GM18868 (cell line): ENCODE measurements around the gene G6PD.
"Not testable (repeated sequence)": the region's sequence is repeated elsewhere in the genome, so short reads cannot be mapped to it uniquely, and the experiment has no call there.

ENCODE experiments used
- ATAC-seq: cut with Tn5 transposase; IDR thresholded peaks from one replicate; pipeline ENCODE4 v1.9.1; 2021; ENCODE audit warnings: mild to moderate bottlenecking, moderate library complexity; ENCODE audit not compliant: unreplicated experiment

The G6PD gene

DNA sequence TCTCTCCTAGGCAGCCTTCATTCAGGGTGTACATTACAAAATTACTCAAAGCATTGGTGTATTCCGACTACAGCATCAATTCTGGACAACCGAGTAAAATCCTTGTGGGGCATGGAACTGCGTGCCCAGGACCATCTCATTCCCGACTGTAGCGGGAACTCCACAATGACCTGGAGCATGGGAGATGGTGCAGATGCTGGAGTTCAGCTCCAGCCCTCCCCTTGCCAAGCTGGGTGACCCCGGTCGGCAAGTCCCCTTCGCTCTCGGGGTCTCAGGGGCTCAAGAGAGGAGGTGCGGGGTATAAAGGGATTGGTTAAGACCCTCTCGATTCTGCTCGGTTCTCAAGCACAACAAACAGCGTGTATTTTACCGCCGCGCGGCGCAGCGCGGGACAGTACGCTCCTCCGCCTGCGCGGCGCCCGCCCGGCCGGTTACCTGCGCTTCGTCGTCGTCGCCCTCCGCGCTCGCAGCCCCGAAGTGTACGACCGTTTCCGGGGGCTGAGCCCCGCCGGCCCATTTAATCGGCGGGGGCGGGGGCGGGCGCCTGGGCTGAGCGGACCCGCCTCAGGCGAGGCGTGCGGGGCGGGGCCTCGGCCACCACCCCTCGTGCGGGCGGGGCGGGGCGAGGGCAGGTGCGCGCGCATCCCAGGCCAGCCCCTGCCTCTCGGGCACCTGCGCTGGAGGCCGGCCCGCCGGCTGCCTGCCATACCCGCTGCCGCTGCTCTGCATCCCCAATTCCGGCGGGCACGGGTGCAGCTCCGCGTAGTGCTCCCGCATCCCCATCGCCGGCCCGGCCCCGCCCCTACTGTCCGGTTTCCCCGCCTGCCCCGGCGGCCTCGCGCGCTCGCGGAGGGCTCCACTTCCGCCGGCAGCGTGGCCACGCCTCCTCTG, at the start of gene G6PD:
G6PD (minus strand) TSS at position 493 of the 891 bp plus-strand sequence. CDS start 691 bp downstream, outside the sequence.
- peak; percentile 47 for ATAC-seq

DNA sequence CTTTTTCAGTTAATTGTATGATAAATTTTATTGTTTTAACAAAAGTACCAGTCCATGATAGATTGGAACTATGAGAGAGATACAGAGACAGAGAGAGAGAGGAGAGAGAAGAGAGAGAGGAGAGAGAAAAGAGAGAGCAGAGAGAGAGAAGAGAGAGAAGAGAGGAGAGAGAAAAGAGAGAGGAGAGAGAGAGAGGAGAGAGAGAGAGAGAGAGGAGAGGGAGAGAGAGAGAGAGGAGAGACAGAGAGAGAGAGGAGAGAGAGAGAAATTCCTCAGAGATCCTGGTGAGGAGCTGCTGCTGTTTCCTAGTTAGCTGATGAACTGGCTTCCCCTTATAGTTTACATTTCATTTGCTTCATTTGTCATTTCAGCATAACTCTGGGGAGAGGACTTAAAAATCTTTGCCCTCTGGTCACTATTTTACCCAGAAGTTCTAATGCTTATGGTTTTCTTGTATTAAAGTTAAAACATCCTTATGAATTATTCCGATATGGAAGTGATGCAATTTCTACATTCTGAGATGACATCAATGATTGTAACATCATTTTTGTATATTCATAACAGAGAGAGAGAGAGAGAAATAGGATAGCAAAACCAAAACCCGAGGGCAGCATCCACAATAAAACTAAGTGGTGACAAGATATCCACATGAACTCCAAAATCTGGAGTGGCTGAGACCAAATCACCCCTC, 49.1 kb upstream of the G6PD start:
- no peak for ATAC-seq

DNA sequence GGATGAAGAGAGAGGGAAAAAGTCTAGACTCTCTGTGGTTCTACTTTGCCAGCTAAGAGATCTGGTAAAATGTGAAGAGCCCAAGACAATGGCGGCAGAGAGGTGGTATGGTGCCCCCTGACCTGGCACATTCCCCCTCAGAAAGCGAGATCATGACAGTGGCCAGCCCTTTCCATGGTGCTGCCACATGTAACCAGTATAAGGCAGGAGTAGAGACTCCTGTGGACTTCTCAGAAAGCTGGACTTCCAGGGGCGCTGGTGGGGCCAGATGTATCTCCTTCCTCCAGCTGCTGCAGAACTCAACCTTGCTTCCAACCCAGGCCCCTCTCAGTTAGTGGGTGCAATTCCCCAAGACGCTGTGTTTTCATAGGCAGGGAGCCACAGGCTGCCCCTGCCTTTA, 47.8 kb upstream of the G6PD start:
- no peak for ATAC-seq

DNA sequence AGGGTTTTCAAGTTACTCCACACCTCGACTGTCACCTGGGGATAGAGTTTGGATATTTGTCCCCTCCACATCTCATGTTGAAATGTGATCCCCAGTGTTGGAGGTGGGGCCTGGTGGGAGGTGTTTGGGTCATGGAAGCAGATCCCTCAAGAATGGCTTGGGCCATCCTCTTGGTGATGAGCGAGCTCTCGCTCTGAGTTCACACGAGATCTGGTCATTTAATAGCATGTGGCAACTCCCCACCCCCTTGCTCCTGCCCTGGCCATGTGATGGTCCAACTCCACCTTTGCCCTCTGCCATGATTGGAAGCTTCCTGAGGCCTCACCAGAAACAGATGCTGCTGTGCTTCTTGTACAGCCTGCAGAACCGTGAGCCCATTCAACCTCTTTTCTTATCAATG, 46.6 kb upstream of the G6PD start:
- ATAC-seq, result no peak

DNA sequence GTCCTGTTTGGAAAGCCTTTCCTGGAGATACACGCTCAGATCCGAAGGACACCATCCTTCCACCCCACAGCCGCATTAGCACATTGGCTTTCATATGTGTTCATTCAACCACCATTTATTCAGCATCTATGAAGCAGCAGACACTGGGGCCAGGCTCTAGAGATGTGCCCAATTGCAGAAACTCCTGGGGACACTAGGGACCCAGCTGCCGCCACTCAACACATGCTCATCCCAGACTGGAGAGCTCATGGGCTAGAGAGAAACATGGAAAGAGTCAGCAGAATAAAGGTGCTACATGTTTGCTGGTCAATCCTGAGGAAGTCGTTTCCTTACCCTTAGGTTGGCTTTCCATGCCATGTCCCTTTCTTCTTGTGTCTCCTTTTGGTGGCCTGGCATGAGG, 45.9 kb upstream of the G6PD start:
- ATAC-seq, result no peak

DNA sequence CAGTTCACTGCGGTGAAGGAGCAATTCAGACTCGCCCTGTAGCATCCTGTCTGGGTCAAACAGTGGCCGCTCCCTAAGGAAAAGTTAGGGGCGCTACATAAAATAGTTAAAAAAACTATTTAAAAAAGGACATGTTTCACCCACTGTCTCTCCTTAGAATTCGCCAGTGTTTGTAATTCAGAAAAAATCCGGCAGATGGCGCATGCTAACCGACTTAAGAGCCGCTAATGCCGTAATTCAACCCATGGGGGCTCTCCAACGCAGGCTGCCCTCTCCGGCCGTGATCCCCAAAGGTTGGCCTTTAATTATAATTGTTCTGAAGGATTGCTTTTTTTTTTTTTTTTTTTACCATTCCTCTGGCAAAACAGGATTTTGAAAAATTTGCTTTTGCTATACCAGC, 43.8 kb upstream of the G6PD start:
- ATAC-seq, result not testable (repeated sequence)

DNA sequence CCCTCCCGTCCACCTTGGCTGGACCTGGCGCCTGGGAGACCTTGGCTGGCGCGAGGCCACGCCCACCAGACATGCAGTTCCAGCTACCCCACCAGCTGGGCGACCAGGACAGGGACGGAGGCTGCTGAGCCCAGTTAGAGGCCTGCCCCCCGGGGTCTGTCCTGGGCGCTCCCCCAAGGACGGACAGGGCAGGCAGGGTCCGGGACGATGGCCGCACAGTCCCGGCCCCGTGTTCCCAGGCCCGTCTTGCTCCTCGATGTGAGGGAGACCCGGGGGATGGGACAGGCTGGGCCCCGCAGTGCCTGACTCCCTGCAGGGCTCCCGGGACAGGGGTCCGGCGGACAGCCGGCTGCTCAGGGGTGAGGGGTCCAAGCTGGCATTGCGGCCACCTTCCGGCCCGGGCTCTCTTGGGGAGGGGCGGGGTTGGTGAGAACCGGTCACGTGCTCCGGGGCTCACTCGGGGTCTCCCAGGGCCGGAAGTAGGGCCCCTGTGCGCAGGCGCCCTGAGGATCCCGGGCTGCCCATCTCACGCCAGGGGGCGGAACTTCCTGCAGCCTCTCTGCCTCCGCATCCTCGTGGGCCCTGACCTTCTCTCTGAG, 38.0 kb upstream of the G6PD start, which contains the start of gene CTAG1A:
CTAG1A (plus strand) TSS at position 549 of the 599 bp plus-strand sequence. CDS start 74 bp downstream, outside the sequence.
- ATAC-seq, result not testable (repeated sequence)

DNA sequence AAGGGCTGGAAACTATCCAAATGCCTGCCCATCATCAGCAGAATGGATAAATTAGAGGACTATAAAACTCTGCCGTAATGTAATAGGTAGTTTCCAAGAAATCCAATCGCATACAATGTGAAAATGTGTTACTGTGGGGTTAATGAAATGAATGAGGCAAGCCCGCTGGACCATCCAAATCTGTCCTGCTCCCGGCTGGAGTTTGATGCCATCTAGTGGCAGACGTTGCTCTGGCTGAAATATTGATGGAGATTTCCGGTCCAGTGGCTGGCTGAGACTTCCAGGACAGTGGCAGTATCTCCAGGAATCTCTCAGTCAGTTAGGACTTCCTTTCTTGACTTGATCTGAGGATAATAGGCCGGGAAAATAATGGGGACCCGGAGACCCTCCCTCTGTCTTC, 36.3 kb upstream of the G6PD start:
- not testable (repeated sequence) for ATAC-seq

DNA sequence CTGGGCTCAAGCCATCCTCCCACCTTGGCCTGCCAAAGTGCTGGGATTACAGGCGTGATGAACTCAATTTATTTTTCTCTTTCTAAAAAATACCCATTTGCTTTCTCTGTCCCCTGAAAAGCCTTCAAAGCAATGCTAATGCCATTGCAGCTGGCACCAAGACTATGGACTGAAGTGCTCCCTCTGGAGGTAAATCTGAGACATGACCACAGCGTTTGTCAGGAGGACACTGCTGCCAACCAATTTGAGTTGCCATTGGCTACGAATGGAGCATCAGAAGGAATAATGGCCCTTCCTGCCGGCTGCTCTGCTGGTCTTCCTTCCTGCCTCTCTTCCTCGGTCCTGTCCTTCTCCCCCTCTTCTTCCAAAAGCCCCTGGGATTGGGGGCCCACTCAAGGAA, 28.4 kb upstream of the G6PD start:
- not testable (repeated sequence) for ATAC-seq

DNA sequence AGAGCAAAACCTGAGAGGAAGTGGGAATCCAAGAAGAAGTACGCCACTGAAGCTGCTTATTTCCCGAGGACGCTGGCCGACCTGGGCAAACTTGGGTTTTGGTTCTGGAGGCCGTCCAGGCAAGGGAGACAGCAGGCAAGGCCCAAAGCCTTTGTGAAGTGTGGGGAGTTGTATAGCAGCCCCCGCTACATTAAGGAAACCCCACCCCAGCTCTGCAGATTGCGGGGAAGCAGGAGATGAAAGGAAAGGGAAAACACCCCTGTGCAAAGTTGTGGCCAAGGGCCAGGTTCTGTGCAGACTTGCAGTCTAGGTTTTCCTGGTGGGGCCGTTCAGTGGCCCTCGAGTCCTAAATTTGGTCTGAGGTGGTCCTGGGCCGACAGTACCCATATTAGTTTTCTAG, 26.4 kb upstream of the G6PD start:
- ATAC-seq, result not testable (repeated sequence)

DNA sequence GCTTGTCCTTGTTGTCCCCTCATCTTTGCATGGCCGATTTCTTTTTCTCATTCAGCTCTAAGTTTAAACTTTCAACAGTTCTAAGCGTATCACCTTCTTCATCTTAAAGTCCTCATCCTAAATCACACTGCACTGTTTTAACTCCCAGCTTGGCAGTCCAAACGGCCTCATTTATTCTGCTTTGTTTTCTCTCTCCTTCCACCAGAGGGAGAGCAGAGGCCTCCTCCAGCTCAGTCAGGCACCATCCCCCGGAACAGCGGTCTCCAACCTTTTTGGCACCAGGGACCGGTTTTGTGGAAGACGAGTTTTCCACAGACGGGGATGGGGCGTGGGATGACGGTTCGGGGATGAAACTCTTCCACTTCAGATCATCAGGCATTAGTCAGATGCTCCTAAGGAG, 23.7 kb upstream of the G6PD start:
- not testable (repeated sequence) for ATAC-seq

DNA sequence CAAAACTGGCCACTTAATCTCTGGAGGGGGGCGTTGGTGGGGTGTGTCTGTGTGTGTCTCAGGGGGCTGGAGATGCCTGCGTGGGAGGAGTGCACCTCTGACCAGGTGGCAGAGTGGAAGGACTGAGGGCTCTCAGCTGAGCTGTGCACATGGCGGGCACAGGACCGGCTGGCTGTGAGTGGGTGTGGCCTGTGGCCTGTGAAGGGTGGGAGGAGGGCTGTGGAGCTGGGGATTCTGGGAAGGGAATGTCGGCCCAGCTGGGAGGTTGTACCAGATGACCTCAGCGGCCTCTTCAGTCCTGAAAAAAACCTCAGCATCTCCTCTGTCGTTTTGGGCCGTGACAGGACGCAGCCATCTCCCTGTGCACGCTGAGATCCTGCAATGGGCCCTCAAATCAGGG, 15.6 kb upstream of the G6PD start:
- ATAC-seq, result not testable (repeated sequence)

DNA sequence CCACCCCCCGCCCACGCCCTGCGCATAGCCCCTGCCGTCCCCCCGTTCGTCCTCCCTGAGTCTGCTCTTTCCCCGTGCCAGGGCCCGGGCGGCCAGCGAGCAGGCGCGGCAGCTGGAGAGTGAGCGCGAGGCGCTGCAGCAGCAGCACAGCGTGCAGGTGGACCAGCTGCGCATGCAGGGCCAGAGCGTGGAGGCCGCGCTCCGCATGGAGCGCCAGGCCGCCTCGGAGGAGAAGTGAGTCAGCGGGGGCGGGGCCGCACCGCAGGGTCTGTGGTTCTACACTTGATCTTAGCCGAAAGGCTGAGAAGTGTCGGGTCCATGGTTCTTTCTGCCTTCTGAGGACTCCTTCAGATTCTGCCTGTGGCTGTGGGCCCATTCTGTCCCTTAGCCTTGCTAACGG, 13.7 kb upstream of the G6PD start:
- not testable (repeated sequence) for ATAC-seq

DNA sequence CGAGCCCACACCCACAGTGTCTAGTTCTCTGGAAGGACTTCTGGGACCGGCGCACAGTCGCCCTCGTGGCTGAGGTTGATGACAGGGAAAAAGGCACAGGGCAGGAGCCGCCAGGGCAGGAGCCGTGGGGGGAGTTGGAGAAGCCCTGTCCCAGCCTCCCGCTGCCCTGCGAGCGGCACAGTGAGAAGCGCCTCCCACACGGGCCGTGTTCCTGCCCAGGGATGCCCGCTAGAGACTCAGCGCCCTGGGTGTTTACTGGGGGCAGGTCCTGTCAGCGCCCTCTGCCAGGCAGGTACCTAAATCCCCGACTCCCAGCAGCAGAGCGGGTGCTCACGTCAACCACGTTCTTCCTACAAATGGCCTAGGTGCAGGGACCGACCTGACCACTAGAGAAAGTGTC, 12.2 kb upstream of the G6PD start:
- not testable (repeated sequence) for ATAC-seq

DNA sequence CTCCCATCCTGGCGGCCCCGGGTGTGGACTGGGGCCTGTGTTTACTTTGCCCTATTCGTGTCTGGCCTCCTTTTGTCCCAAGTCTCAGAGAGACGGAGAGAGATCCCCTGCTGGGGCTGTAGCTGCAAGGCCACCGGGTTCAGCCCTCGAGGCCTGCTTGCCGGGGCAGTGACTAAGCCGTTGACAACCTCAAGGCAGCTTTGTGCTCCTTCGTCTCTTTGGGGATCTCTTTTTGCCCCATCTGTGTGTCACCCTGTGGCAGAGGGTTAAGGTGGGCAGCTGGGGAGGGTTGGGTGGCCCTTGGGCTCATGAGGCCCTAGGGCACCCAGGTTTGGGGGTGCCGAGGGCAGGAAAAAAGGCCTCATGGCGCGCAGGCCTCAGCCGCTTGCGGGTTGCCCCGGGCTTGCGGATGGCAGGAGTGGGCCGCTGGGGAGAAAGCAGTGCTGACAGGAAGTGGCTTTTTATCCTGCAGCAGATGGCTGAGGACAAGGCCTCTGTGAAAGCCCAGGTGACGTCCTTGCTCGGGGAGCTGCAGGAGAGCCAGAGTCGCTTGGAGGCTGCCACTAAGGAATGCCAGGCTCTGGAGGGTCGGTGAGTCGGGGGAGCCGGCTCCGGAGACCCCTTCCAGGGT, 11.5 kb upstream of the G6PD start:
- ATAC-seq, result not testable (repeated sequence)

DNA sequence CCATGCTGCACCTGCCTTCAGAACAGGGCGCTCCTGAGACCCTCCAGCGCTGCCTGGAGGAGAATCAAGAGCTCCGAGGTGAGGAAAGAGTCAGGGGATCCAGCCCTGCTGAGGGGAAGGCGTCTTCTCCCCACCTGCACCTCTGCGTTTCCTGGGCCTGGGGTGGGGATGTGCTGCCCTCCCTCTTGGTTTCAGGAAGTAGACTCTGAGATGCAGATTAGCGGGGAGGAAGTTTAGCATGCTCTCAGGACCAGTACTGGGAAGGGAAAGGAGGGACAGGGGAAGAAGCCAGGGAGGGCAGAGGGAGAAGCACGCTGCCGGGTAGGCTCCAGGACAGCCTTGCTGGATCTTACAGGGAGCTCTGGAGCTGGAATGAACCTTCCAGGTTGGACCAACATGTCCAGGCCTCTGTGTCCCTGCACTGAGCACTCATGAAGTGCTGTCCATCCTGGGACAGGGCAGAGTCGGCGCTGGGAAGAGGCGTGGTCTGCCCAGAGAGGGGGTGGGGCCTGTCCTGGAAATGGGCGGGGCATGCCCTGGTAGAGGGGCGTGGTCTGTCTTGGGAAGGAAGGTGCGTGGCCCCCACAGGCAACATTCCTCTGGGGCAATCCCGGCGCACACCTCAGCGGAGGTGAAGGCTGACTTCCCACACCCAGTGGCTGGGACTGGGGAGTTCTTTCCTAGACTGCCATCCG, 5.6 kb upstream of the G6PD start:
- ATAC-seq, result not testable (repeated sequence)

DNA sequence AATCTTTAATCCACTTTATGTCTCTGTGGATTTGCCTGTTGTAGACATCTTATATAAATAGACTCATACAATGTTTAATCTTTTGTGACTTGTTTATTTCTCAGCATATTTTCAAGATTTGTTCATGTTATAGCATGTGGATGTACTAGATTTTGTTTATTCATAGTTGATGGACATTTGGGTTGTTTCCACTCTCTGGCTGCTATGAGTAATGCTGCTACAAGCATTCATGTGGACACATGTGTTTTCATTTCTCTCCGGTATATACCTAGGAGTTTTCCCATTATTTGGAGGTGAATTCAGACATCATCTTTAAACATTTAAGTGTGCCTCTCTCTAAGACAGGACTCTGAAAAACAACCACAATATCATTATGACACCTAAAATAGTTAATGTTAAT, 3.1 kb upstream of the G6PD start:
- no peak for ATAC-seq

DNA sequence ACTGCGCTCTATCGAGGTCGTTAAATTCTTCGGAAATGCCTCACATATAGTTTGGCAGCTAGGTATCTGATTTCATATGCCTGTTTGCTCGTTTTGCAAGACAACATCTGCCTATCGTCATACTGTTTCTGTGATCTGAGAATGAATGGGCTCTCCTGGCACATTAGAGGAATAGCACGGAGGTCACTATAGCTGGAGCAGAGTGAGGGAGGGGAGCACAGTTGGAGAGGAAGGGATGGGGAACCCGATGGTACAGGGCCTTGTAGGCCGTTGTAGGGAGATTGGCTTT, 1.3 kb upstream of the G6PD start:
- ATAC-seq, result no peak

DNA sequence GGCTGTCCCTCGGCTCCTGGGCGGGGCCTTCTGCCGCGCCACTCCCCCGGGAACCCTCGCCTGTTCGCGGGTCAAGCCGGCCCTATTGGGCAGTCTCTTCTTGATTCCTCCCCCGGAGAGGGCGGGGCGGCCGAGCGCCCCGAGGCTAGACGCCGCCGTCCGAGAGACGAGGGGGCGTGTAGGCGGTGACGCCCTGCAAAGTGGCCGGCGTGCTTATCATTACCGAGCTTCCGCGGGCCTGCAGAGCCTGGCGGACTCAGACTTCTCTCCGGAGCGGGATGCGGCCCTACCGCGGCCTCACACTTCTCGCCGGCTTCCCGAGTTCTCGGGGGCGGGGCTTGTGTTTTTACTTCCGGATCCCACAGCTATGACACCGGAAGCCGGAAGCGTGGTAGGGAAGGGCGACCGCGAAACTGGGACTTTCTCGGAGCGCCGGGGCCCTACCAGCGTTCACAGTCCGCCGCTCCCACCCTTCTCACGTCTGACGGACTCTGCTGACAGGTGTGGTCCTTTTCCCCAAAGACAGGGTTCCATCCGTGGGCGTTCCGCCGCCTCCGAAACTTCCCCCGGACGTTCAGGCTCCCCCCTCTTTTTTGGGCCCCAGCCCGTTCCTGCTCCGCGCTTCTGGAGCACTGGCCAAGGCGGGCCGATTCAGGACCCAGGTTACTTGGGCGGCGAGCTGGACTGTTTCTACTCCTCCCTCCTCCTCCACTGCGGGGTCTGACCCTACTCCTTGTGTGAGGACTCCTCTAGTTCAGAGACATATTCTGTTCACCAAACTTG, 790 bp upstream of the G6PD start, which contains the start of gene IKBKG:
IKBKG (plus strand) TSS at position 376 of the 783 bp plus-strand sequence. CDS start 4,383 bp downstream, outside the sequence.
- peak; percentile 79 for ATAC-seq
